Fibroblast of lung (primary cell): ENCODE measurements around the gene USP15. TPM values are rescaled to one million over a fixed set of nuclear protein-coding genes. Genes with fewer than 3 reads are reported as not detected.

Experiments used
- DNase-seq, 2 donors: peaks; one replicate each; pipeline versions ENCODE4 v3.0.0 to v3.0.0-alpha.2; 2010; ENCODE audit warnings: low read depth in 2 of 2
- H2AFZ ChIP-seq: 2 replicates; pipeline ENCODE4 v1.5.1; 2012; ENCODE audit warnings: low read length, control low read depth, inconsistent platforms
- H3K27ac ChIP-seq: 2 replicates; pipeline ENCODE4 v1.5.1; 2011; ENCODE audit warnings: low read length, control low read depth; ENCODE audit not compliant: insufficient read depth
- H3K27me3 ChIP-seq: 2 replicates; pipeline ENCODE4 v1.5.1; 2011; ENCODE audit warnings: mild to moderate bottlenecking, low read length; ENCODE audit not compliant: control insufficient read depth, insufficient read depth
- H3K36me3 ChIP-seq: 2 replicates; pipeline ENCODE4 v1.5.1; 2011; ENCODE audit warnings: low read length; ENCODE audit not compliant: control insufficient read depth, insufficient read depth
- H3K4me1 ChIP-seq: 2 replicates; pipeline ENCODE4 v1.5.1; 2011; ENCODE audit warnings: low read length; ENCODE audit not compliant: control insufficient read depth, insufficient read depth; ENCODE audit errors: extremely low read depth
- H3K4me2 ChIP-seq: 2 replicates; pipeline ENCODE4 v1.5.1; 2011; ENCODE audit warnings: low read length, control low read depth; ENCODE audit not compliant: insufficient read depth; ENCODE audit errors: extremely low read depth
- H3K4me3 ChIP-seq, 4 experiments: fragments of 200-600 bp in 1 of 4; sonication (generic) in 1 of 4; replicated peaks in 1 of 4; 2 replicates each; pipeline ENCODE4 v1.5.1; 2011 to 2016; ENCODE audit warnings: low read length in 4 of 4, low read depth in 3 of 4, mild to moderate bottlenecking in 3 of 4, control low read depth in 2 of 4, inconsistent platforms in 1 of 4, mixed read lengths in 1 of 4; ENCODE audit not compliant: insufficient read depth in 1 of 4; ENCODE audit errors: control extremely low read depth in 1 of 4
- H3K79me2 ChIP-seq: 2 replicates; pipeline ENCODE4 v1.5.1; 2012; ENCODE audit warnings: mild to moderate bottlenecking, low read length, inconsistent platforms; ENCODE audit not compliant: control insufficient read depth, insufficient read depth
- H3K9ac ChIP-seq: 2 replicates; pipeline ENCODE4 v1.5.1; 2011; ENCODE audit warnings: mild to moderate bottlenecking, low read length, control low read depth; ENCODE audit not compliant: insufficient read depth
- H3K9me3 ChIP-seq: 2 replicates; pipeline ENCODE4 v1.5.1; 2012; ENCODE audit warnings: low read depth, low read length; ENCODE audit not compliant: control insufficient read depth, insufficient read depth
- H4K20me1 ChIP-seq: 2 replicates; pipeline ENCODE4 v1.5.1; 2011; ENCODE audit warnings: low read length; ENCODE audit not compliant: control insufficient read depth, insufficient read depth; ENCODE audit errors: extremely low read depth
- CTCF ChIP-seq, 2 donors: IDR thresholded peaks in 1 of 2; conservative IDR thresholded peaks in 1 of 2; 1 replicate in 1 of 2; 2 replicates in 1 of 2; pipeline ENCODE4 v1.5.1; 2011 to 2012; ENCODE audit warnings: low read length in 2 of 2, control low read depth in 1 of 2, inconsistent platforms in 1 of 2, low read depth in 1 of 2, mild to moderate bottlenecking in 1 of 2
- EZH2 ChIP-seq: IDR thresholded peaks from 2 replicates; pipeline ENCODE4 v1.5.1; 2012; ENCODE audit warnings: low read length, control low read depth, mild to moderate bottlenecking; ENCODE audit errors: missing control alignments
- polyA plus RNA-seq, 2 donors: library from polyadenylated mRNA; depleted of rRNA in 1 of 2; stranded (reverse) in 1 of 2; unstranded in 1 of 2; fragments of >200 nt; gene quantifications; 2 replicates each; pipeline ENCODE4 v1.2.1, GENCODE V29; 2011 to 2012; ENCODE audit warnings: missing spikeins in 1 of 2
- total RNA-seq: library from RNA; depleted of rRNA; stranded (reverse); fragments of >200 nt; gene quantifications from 2 replicates; pipeline ENCODE4 v1.2.1, GENCODE V29; 2014

The USP15 gene
- total and polyA plus RNA-seq, 2 donors (not counting 1 experiment from before 2014, with no cell fraction given): 57.6 to 63.1 TPM

GRCh38 chr12:62284749-62285148 lies 24.5 kb downstream of the USP15 start:
- Histone ChIP-seq H3K27ac (no peak overlapping the region), H4K20me1 (no peaks in the 10 kb centered on the region)
- TF ChIP-seq EZH2: no peak
- TF ChIP-seq CTCF (conservative IDR thresholded peaks at IDR 0.05 in 1 of 2, IDR thresholded peaks at IDR 0.05 in 1 of 2; ENCODE audit: low read depth in 1 of 2, low read length in 2 of 2): no peak

GRCh38 chr12:62285284-62285683 lies 25.1 kb downstream of the USP15 start:
- no peak for TF ChIP-seq EZH2
- no peak for TF ChIP-seq CTCF (conservative IDR thresholded peaks at IDR 0.05 in 1 of 2, IDR thresholded peaks at IDR 0.05 in 1 of 2; ENCODE audit: low read depth in 1 of 2, low read length in 2 of 2)
- no peaks in the 10 kb centered on the region for H4K20me1 ChIP-seq
- no peaks in the 10 kb centered on the region for H3K4me1 ChIP-seq
- H3K9me3 ChIP-seq: no peaks in the 10 kb centered on the region
- H2AFZ ChIP-seq: no peak overlapping the region
- H3K36me3 ChIP-seq: no peaks in the 10 kb centered on the region
- H3K4me3 ChIP-seq: no peak overlapping the region
- no peak for DNase-seq
- no peak overlapping the region for H3K4me2 ChIP-seq
- H3K9ac ChIP-seq: no peak overlapping the region
- H3K27me3 ChIP-seq: no peaks in the 10 kb centered on the region
- H3K27ac ChIP-seq: no peak overlapping the region
- H3K79me2 ChIP-seq: peaks cover 89% of the 10 kb centered on the region

More at GRCh38 chr12:62284749-62285148, 24.5 kb downstream of the USP15 start:
- H3K4me3 ChIP-seq: no peak overlapping the region
- no peaks in the 10 kb centered on the region for H3K36me3 ChIP-seq
- peaks cover 89% of the 10 kb centered on the region for H3K79me2 ChIP-seq
- H3K9ac ChIP-seq: no peak overlapping the region
- no peaks in the 10 kb centered on the region for H3K4me1 ChIP-seq
- H3K4me2 ChIP-seq: no peak overlapping the region
- no peak for DNase-seq
- no peak overlapping the region for H2AFZ ChIP-seq
- no peaks in the 10 kb centered on the region for H3K27me3 ChIP-seq
- no peaks in the 10 kb centered on the region for H3K9me3 ChIP-seq

- H3K27me3 ChIP-seq: no peaks in the 10 kb centered on the region
- H3K4me2 ChIP-seq: no peak overlapping the region
- no peak overlapping the region for H3K4me3 ChIP-seq
- H3K79me2 ChIP-seq: peaks cover 94% of the 10 kb centered on the region
- TF ChIP-seq CTCF (conservative IDR thresholded peaks at IDR 0.05 in 1 of 2, IDR thresholded peaks at IDR 0.05 in 1 of 2; ENCODE audit: low read depth in 1 of 2, low read length in 2 of 2) (no peak), EZH2 (no peak)
- H2AFZ ChIP-seq: no peak overlapping the region
- no peaks in the 10 kb centered on the region for H3K36me3 ChIP-seq
- peaks cover 8% of the 10 kb centered on the region for H3K4me1 ChIP-seq
- H4K20me1 ChIP-seq: no peaks in the 10 kb centered on the region
- no peak overlapping the region for H3K27ac ChIP-seq
- no peak overlapping the region for H3K9ac ChIP-seq
- DNase-seq: no peak
- H3K9me3 ChIP-seq: no peaks in the 10 kb centered on the region
These were observed 28.1 kb downstream of the USP15 start for GRCh38 chr12:62288328-62288727.
